Measurements from ENCODE around the gene APOL2.

DNA sequence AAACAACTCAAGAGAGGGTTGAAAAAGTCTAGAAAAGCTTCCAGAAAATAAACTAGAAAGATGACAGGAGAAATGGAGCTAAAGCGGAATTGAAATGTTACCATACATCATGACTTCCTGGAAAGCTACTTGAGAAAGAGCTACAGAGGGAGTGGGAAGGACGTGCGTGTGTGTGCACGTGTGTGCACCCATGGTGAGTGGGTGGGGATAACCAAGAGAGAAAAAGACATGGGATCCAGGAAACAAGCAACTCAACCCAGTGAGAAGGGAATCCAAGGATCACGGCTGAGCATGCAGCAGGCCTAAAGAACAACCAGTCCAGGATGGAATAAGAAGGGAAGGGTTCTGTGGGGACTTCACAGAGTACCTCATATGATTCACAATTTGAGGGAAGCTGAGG lies 35.2 kb upstream of the APOL2 start:
- TF ChIP-seq, protein P1, sequence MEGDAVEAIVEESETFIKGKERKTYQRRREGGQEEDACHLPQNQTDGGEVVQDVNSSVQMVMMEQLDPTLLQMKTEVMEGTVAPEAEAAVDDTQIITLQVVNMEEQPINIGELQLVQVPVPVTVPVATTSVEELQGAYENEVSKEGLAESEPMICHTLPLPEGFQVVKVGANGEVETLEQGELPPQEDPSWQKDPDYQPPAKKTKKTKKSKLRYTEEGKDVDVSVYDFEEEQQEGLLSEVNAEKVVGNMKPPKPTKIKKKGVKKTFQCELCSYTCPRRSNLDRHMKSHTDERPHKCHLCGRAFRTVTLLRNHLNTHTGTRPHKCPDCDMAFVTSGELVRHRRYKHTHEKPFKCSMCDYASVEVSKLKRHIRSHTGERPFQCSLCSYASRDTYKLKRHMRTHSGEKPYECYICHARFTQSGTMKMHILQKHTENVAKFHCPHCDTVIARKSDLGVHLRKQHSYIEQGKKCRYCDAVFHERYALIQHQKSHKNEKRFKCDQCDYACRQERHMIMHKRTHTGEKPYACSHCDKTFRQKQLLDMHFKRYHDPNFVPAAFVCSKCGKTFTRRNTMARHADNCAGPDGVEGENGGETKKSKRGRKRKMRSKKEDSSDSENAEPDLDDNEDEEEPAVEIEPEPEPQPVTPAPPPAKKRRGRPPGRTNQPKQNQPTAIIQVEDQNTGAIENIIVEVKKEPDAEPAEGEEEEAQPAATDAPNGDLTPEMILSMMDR (IDR thresholded peaks at IDR 0.05; ENCODE audit: low read length) = no peak
- no peak for TF ChIP-seq EZH2 (IDR thresholded peaks at IDR 0.05; ENCODE audit: borderline replicate concordance, low read length)
